Fibroblast of villous mesenchyme (primary cell): ENCODE data around the gene ARRDC5. TPM values are rescaled to one million over a fixed set of nuclear protein-coding genes. Genes with fewer than 3 reads are reported as not detected.

Source experiments
- DNase-seq: peaks from one replicate; pipeline ENCODE4 v3.0.0-alpha.2; 2010; ENCODE audit warnings: low read depth
- H3K4me3 ChIP-seq: 2 replicates; pipeline ENCODE4 v1.5.1; 2011; ENCODE audit warnings: low read depth, mild to moderate bottlenecking, low read length
- total RNA-seq: library from RNA; depleted of rRNA; stranded (reverse); fragments of >200 nt; gene quantifications from 2 replicates; pipeline ENCODE4 v1.2.3, GENCODE V29; 2012
- TF ChIP-seq, protein P1 (sequence below): IDR thresholded peaks from 2 replicates; pipeline ENCODE4 v1.5.1; 2012; ENCODE audit warnings: low read depth, mild to moderate bottlenecking, low read length; ENCODE audit not compliant: insufficient read depth

ARRDC5 gene
- total RNA-seq, 1 donor = not detected

DNA sequence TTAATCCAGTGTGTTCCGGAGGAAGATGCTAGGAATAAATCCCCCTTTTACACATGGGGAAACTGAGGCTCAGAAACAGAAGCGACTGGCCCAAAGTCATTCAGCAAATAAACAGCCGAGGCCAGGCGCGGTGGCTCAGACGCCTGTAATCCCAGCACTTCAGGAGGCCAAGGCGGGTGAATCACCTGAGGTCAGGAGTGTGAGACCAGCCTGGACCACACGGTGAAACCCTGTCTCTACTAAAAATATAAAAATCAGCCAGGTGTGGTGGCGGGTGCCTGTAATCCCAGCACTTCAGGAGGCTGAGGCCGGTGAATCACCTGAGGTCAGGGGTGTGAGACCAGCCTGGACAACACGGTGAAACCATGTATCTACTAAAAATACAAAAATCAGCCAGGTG lies 23.7 kb downstream of the ARRDC5 start:
- TF ChIP-seq, protein P1, sequence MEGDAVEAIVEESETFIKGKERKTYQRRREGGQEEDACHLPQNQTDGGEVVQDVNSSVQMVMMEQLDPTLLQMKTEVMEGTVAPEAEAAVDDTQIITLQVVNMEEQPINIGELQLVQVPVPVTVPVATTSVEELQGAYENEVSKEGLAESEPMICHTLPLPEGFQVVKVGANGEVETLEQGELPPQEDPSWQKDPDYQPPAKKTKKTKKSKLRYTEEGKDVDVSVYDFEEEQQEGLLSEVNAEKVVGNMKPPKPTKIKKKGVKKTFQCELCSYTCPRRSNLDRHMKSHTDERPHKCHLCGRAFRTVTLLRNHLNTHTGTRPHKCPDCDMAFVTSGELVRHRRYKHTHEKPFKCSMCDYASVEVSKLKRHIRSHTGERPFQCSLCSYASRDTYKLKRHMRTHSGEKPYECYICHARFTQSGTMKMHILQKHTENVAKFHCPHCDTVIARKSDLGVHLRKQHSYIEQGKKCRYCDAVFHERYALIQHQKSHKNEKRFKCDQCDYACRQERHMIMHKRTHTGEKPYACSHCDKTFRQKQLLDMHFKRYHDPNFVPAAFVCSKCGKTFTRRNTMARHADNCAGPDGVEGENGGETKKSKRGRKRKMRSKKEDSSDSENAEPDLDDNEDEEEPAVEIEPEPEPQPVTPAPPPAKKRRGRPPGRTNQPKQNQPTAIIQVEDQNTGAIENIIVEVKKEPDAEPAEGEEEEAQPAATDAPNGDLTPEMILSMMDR = no peak

DNA sequence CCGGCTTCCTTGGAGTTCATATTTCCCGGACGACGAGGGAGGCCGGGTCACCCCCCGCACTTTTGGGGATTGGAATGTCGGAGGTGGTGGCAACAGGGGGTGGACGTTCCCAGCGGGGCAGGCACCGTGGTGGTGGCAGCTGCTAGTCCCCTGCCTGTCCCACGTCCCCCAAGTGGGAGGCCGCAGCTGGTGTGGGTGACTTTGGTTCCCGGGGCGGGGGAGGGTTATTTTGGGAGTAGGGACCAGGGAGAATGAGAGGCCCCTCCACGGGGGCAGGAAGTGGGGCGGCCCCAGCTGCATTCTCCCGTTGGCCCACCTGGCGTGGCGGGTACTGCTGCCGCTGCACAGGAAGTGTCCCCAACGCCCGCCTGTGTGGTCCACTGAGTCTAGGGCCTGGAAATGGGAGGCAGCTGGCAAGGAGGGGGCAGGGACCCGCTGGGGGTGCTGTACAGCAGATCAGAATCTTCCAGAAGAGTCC lies 24.2 kb downstream of the ARRDC5 start:
- no peak overlapping the region for H3K4me3 ChIP-seq
- TF ChIP-seq, protein P1 = no peak
- no peak for DNase-seq

More for the DNA sequence above, 23.7 kb downstream of the ARRDC5 start:
- no peak overlapping the region for H3K4me3 ChIP-seq
- no peak for DNase-seq

DNA sequence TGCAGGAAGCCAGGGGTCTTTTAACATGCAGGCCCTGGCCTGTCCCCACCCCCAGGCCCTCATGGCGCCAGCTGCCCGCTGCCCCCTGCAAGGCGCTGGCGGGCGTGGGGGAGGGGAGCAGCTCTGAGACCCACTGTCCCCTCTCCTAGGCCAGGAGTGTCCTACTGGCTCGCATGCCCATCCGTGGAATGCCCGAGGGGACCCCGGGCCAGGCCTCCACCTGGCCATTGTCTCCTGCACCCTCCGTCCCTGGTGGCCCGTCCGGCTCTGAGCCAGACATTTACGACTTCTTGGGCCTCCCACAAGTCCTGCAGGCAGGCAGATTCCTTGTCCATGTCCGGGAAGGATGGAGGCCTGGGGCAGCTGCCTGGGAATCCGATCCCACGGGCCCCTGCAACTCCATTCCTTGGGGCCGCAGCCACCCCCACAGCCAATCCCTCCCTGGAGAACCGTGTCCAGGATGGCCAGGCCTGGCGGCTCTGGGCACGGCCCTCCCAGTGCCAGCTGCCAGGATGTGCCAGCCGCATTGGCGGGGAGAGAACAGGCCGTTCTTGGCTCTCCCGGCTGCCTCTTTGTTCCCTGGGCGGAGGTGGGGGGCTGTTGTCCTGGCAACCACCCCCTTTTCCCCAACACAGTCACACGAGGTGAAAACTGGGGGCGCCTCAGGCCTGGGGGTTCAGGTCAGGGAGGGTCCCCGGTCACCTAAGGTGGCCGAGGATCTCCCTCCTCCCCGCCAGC lies 24.8 kb downstream of the ARRDC5 start:
- no peak overlapping the region for H3K4me3 ChIP-seq
- peak; percentile 13 for DNase-seq
- TF ChIP-seq, protein P1 = no peak

DNA sequence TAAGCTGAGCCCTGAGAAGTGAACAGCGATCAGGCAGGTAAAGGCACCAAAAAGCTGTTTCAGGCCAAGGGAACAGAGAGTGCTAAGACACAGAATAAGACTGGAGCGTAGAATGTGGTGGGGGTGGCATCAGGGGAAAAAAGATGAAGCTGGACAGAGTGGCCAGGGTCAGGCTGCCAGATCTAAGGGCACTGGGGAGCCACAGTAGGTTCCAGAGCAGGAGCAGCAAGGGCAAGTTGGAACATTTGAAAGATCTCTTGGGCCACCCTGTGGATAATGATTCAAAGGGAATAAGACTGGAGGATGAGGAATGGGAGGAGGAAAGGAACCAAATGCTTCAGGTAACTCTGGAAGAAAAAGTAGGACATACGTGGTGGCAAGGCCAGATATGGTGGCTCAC lies 28.8 kb downstream of the ARRDC5 start:
- no peak overlapping the region for H3K4me3 ChIP-seq
- DNase-seq = no peak
- TF ChIP-seq, protein P1 = no peak

DNA sequence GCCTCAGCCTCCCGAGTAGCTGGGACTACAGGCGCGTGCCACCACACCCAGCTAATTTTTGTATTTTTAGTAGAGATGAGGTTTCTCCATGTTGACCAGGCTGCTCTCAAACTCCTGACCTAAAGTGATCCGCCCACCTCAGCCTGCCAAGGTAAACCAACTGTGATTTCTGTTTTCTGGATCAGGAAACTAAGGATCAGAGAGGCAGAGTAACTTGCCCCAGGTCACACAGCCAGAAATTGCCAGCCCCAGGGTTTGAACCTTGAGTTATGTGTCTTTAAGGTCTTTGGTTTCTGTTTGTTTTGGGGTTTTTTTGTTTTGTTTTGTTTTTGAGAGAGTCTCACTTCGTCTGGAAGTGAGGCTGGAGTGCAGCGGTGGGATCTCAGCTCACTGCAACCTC lies 31.0 kb downstream of the ARRDC5 start:
- no peak overlapping the region for H3K4me3 ChIP-seq
- TF ChIP-seq, protein P1 = no peak
- no peak for DNase-seq

DNA sequence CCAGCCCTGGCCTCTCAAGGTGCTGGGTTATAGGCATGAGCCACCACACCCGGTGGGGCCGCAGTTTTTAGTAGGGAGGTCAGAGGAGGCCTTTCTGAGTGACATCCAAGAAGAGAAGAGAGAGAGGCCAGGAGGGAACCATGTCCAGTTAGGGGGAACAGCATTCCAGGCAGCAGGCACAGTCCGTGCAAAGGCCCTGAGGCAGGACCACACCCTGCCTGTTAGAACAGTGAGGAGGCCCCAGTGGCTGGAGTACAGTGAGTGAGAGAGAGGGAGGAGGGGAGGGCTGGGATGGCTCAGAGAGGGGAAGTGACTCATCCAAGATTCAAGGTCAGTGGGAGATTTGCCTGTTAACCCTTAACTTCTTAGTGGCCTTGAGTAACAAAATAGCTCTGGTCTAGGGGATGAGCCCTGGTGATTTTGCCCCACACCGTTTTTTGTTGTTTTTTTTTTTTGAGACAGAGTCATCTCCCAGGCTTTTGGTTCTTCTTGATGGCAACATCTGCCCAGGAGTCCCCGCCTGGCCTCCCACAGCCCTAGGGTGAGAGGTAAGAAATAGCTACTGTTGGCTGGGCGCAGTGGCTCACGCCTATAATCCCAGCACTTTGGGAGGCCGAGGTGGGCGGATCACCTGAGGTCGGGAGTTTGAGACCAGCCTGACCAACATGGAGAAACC lies 32.5 kb downstream of the ARRDC5 start:
- H3K4me3 ChIP-seq = no peak overlapping the region
- TF ChIP-seq, protein P1 = no peak
- DNase-seq = peak; percentile 93
